Fibroblast of skin of left biceps (primary cell): ENCODE results near the gene SLC25A42.

Experiments used
- DNase-seq, 2 experiments: peaks; one replicate each; pipeline ENCODE4 v3.0.0-alpha.2; 2013; ENCODE audit warnings: low read depth in 2 of 2

SLC25A42 gene

GRCh38 chr19:19051478-19052213 lies 12.1 kb upstream of the SLC25A42 start:
- DNase-seq = no peak

- no peak for DNase-seq
Observed at GRCh38 chr19:19052921-19053320, 10.9 kb upstream of the SLC25A42 start.

- DNase-seq = no peak
Observed at GRCh38 chr19:19053508-19054314, 10.1 kb upstream of the SLC25A42 start.

GRCh38 chr19:19054315-19054938 lies 9.4 kb upstream of the SLC25A42 start:
- DNase-seq = no peak

GRCh38 chr19:19054939-19055440 lies 8.8 kb upstream of the SLC25A42 start:
- DNase-seq = no peak

- DNase-seq = no peak
Observed at GRCh38 chr19:19055701-19056100, 8.1 kb upstream of the SLC25A42 start.

GRCh38 chr19:19056636-19057275 lies 7.0 kb upstream of the SLC25A42 start:
- no peak for DNase-seq

GRCh38 chr19:19057317-19057716 lies 6.5 kb upstream of the SLC25A42 start:
- DNase-seq = no peak

GRCh38 chr19:19057720-19058119 lies 6.1 kb upstream of the SLC25A42 start:
- DNase-seq = no peak

GRCh38 chr19:19059018-19059836 lies 4.6 kb upstream of the SLC25A42 start:
- DNase-seq = no peak

- no peak for DNase-seq
Observed at GRCh38 chr19:19059837-19060611, 3.8 kb upstream of the SLC25A42 start.

- DNase-seq = no peak
Observed at GRCh38 chr19:19061506-19061905, 2.3 kb upstream of the SLC25A42 start.

GRCh38 chr19:19062454-19063182 lies 1.2 kb upstream of the SLC25A42 start:
- DNase-seq = no peak

- DNase-seq = peak; percentile 5 to 10
Observed at GRCh38 chr19:19064098-19064722, 416 bp downstream of the SLC25A42 start.

- no peak for DNase-seq
Observed at GRCh38 chr19:19064811-19065745, 1.3 kb downstream of the SLC25A42 start.

- DNase-seq = no peak
Observed at GRCh38 chr19:19067276-19068072, 3.7 kb downstream of the SLC25A42 start.
